Lung (tissue), 12 donors: Measurements from ENCODE around the gene DCAF4. TPM values are rescaled to one million over a fixed set of nuclear protein-coding genes. Genes with fewer than 3 reads are reported as not detected.

Experiments
- ATAC-seq: fragments of 200-7000 bp; cut with Tn5 transposase; one replicate; pipeline ENCODE4 v1.9.1; 2020; ENCODE audit warnings: moderate number of reproducible peaks; ENCODE audit not compliant: insufficient read depth, low FRiP score
- DNase-seq, 3 donors: peaks; one replicate each; pipeline ENCODE4 v3.0.0-alpha.2; 2013 to 2017
- H3K27ac ChIP-seq, 2 donors: one replicate each; pipeline ENCODE4 v1.5.1; 2013; ENCODE audit warnings: mild to moderate bottlenecking in 2 of 2, moderate library complexity in 2 of 2, control low read depth in 1 of 2, inconsistent platforms in 1 of 2, low read depth in 1 of 2, low read length in 1 of 2
- H3K27me3 ChIP-seq, 3 donors: one replicate each; pipeline ENCODE4 v1.5.1; 2013; ENCODE audit warnings: low read length in 2 of 3; ENCODE audit not compliant: control insufficient read depth in 3 of 3, insufficient read depth in 3 of 3
- H3K36me3 ChIP-seq, 4 donors: one replicate each; pipeline ENCODE4 v1.5.1; 2013; ENCODE audit warnings: low read length in 4 of 4, mild to moderate bottlenecking in 1 of 4, moderate library complexity in 1 of 4; ENCODE audit not compliant: control insufficient read depth in 4 of 4, insufficient read depth in 4 of 4
- H3K4me1 ChIP-seq, 5 donors: one replicate each; pipeline ENCODE4 v1.5.1; 2013; ENCODE audit warnings: low read length in 5 of 5, mild to moderate bottlenecking in 2 of 5, moderate library complexity in 1 of 5; ENCODE audit not compliant: control insufficient read depth in 5 of 5, insufficient read depth in 5 of 5
- H3K4me3 ChIP-seq: one replicate; pipeline ENCODE4 v1.5.1; 2013; ENCODE audit warnings: mild to moderate bottlenecking, control low read depth, moderate library complexity
- H3K9ac ChIP-seq, 2 donors: one replicate each; pipeline ENCODE4 v1.5.1; 2013; ENCODE audit warnings: low read length in 2 of 2, control low read depth in 1 of 2; ENCODE audit not compliant: insufficient read depth in 1 of 2
- H3K9me3 ChIP-seq, 4 donors: one replicate each; pipeline ENCODE4 v1.5.1; 2013; ENCODE audit warnings: low read length in 3 of 4, mild to moderate bottlenecking in 1 of 4, moderate library complexity in 1 of 4; ENCODE audit not compliant: control insufficient read depth in 4 of 4, insufficient read depth in 3 of 4
- CTCF ChIP-seq: IDR thresholded peaks from 2 replicates; pipeline ENCODE4 v1.5.1; 2012; ENCODE audit warnings: mild to moderate bottlenecking; ENCODE audit errors: control extremely low read depth, extremely low read depth
- WGBS, 2 donors: extraction: QIAGEN DNeasy Blood & Tissue Kit; methylation state at CpG; one replicate each; pipeline ENCODE4 v1.1.7; 2013; 5-methylcytosine and 5-hydroxymethylcytosine counted together
- polyA plus RNA-seq, 2 donors: library from polyadenylated mRNA; stranded (reverse); fragments of 200-250 nt; gene quantifications; one replicate each; pipeline ENCODE4 v1.2.1, GENCODE V29; 2013
- total RNA-seq, 2 donors: library from RNA; depleted of rRNA in 1 of 2; stranded (reverse); fragments of >200 nt in 1 of 2; gene quantifications; one replicate each; pipeline ENCODE4 v1.2.1, GENCODE V29; 2014 to 2021
- donor health status: control.
- donor health status: control.
- donor health status: Bipolar disorder and iron deficiency.
- donor health status: healthy.
- donor health status: DM: yes; HTN: yes; CAD: no.

Gene DCAF4
- total and polyA plus RNA-seq, 4 donors = 5.2 to 13.5 (median 11.2) TPM

DNA sequence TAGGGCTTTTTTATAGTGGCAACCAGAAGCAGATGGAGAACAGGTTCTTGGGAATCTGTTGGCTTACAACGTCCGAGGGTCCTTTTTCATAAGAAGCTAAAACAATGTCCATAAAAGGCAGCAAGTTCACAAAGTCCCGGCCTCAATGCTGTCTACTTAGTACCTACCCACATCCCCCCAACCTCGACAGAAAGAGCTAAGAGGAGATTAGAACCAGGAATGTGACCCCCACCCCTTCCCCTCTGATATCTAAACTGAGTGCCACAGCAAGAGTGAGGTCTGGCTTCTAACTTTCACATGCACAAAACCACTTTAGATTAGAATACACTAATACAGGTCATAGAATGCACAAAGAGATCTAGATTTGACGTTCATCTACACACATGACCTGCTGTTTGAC is 36.9 kb upstream of the DCAF4 start:
- Histone ChIP-seq H3K4me3 (no peak overlapping the region), H3K9ac (no peak overlapping the region), H3K27me3 (peaks cover 0 to 43% (median 18%) of the 10 kb centered on the region in 3 donors), H3K27ac (peak overlapping the region in 1 of 2 donors; percentile 41), H3K9me3 (no peaks in the 10 kb centered on the region), H3K4me1 (peaks cover 0 to 22% (median 7%) of the 10 kb centered on the region in 5 donors), H3K36me3 (no peaks in the 10 kb centered on the region)
- TF ChIP-seq CTCF = no peak
- no peak for DNase-seq
- 73 to 77% methylated on average over 5 of the region's 5 CpGs for WGBS, 2 donors
- ATAC-seq = no peak

- no peak for DNase-seq
- Histone ChIP-seq H3K27ac (peak overlapping the region in 1 of 2 donors; percentile 81), H3K9ac (no peak overlapping the region), H3K4me3 (no peak overlapping the region), H3K36me3 (no peaks in the 10 kb centered on the region), H3K4me1 (peaks cover 7 to 36% (median 8%) of the 10 kb centered on the region in 5 donors), H3K27me3 (peaks cover 0 to 43% (median 29%) of the 10 kb centered on the region in 3 donors), H3K9me3 (no peaks in the 10 kb centered on the region)
- TF ChIP-seq CTCF = no peak
- no peak for ATAC-seq
- 5 to 7% methylated on average over 14 of the region's 14 CpGs for WGBS, 2 donors
These were observed 34.6 kb upstream of the DCAF4 start for GRCh38 chr14:72891666-72892102.

DNA sequence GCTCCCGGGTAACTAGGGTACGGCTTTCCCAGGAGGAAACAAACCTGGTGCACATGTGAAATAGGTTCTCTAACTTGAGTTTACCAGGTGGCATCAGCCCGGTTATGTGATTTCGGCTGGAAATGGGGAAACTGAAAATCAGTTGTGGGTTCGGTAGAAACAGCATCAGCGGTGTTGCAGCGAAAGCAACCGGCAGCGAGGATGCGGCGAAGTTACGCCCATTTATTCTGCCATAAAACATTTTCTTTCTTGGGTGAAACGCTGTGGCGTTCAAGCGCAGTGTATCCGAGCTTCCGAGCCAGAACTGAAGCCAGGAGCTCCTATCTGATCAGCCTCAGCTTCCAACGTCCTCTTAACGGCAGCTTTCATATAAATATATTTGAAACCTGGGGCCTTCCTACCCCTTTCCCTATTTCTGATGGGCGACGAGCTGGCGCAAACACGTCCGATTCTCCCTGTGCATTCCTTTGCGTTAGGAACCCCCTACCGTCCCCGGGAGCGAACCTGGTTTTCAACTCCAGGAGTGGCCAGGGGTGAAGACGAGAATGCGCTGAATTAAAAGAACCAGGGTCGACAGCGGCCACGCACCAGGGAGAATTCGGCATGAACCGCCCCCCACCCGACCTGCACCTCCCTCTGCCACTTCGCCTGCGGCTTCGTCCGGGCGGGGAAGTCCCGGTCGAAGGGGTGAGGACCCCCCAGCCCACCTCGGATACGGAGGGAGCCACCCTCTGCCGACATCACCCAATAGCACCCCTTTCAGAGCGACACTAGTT is 34.0 kb upstream of the DCAF4 start:
- no peak for TF ChIP-seq CTCF

More for the DNA sequence above, 34.0 kb upstream of the DCAF4 start:
- Histone ChIP-seq H3K4me3 (peak overlapping the region; percentile 61), H3K36me3 (no peaks in the 10 kb centered on the region), H3K9ac (peak overlapping the region in 1 of 2 donors; percentile 0), H3K9me3 (no peaks in the 10 kb centered on the region), H3K27ac (peak overlapping the region in 1 of 2 donors; percentile 81), H3K27me3 (peaks cover 0 to 39% (median 29%) of the 10 kb centered on the region in 3 donors), H3K4me1 (peaks cover 7 to 36% (median 8%) of the 10 kb centered on the region in 5 donors)
- ATAC-seq = no peak
- peak; percentile 25 to 38 (median 37) for DNase-seq
- 1 to 2% methylated on average over 47 of the region's 47 CpGs for WGBS, 2 donors
